Dermis blood vessel endothelial cell (primary cell): Measurements from ENCODE around the gene NEO1. TPM values are rescaled to one million over a fixed set of nuclear protein-coding genes. Genes with fewer than 3 reads are reported as not detected.
"Not testable (repeated sequence)": the region's sequence is repeated elsewhere in the genome, so short reads cannot be mapped to it uniquely, and the experiment has no call there.

ENCODE experiments used
- DNase-seq: peaks from one replicate; pipeline ENCODE4 v3.0.0; 2010
- total RNA-seq: library from RNA; depleted of rRNA; stranded (reverse); fragments of >200 nt; gene quantifications from 2 replicates; pipeline ENCODE4 v1.2.3, GENCODE V29; 2014

The NEO1 gene
- total RNA-seq, 1 donor from 2014 or later: 6.3 TPM

DNA sequence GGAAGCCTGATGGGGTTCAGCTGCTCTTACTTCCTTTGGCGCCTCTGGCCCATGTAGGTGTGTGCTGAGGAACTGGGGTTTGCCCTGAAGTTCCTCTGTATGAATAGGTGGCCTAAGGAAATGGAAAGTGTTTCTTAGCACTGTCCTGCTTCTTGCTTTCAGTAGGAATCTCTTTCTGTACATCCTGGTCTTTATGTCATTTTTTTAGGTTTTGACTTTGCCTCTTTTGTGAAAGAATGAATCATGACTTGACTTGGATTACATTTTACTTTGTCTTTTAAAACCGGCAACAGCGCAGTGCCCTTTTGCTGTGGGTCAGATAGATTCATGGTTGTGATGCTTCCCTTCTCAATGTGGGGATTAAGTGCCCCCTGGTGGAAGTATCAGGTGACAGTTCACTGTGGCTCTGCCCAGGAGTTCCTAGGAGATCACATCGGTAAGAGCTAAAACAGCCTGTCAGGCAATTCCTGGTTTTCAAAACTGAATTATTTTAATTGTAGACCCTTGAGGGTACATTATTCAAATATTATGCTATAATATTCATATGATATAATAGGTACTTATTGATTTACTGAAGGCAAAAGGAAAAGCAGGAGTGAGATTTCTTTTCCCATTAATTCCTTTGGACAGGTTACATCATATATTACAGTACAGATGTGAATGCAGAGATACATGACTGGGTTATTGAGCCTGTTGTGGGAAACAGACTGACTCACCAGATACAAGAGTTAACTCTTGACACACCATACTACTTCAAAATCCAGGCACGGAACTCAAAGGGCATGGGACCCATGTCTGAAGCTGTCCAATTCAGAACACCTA, 221.1 kb downstream of the NEO1 start:
- peak; percentile 70 for DNase-seq

DNA sequence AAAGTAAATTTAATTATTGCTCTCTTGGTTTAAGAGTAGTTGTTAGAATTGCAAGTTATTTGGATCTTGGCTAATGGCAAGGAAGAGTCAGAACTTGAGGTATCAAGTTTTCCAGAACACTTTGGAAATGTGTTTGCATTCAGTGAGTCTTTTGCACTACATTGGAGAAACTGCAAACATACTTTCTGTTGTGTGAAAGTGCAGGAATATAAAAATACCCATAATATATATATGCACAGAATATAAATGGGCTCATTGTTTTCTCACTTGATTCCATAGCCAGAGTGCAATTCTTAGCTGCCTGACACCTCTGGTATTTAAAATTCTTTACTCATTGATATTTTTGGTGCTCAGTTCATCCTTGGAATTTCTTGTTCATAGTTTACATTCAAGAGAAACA, 223.6 kb downstream of the NEO1 start:
- no peak for DNase-seq

DNA sequence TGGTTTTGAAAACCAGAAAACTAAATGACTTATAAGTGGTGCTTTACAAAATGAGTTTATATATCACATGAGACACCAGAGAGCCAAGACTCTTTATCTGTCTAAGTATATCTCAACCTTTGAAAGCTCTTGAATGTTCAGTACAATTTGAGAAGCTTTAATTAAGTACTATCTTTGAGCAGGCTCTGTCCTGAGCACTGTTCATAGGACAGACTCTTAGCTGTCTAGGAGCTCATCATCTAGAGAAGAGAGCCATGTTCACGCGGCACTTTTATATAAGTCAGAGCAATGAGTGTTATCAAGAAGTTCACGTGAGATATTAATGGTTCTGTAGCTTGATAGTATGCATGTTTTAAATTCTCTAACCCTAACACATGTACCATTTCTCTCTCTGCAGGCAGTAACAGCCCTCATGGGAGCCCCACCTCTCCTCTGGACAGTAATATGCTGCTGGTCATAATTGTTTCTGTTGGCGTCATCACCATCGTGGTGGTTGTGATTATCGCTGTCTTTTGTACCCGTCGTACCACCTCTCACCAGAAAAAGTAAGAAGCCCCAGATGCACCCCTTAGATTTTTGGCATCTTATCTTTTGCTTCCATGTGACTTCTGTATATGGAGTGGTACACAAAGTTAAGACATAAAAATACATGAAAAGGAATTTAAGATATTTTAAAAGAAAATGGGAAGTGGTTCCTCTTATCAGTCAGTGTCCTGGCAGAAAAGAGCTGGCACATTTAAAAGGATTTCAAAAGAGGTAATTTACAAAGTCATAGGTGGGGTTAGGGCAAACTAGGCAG, 230.5 kb downstream of the NEO1 start:
- no peak for DNase-seq

DNA sequence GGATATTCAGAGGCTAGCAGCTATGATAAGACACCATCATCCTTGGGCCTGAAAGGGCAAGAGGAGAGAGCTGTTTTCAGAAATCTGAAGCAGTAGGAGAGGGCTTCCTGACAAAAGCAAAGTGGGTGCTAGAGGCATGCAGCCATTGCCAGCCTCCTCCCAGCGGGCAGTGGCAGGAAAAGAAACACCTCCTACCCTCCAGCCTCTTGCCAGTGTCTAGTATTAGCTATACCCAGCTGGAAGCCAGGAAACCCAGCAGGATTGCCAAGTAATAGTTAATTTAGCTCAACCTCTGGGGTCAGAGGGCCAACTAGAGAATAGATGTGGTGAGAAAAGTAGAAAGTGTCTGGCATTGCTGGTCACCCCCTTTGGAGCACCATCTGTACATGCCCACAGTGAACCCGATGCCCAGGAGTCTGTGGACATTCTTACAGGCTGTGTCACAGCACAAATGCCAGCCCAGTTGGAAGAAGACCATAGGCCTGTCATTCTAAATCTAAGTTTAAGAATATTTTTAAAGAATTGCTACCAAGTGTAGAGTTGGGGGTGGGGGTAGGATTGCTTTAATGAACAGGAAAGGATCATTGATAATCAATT, 231.2 kb downstream of the NEO1 start:
- DNase-seq: no peak

DNA sequence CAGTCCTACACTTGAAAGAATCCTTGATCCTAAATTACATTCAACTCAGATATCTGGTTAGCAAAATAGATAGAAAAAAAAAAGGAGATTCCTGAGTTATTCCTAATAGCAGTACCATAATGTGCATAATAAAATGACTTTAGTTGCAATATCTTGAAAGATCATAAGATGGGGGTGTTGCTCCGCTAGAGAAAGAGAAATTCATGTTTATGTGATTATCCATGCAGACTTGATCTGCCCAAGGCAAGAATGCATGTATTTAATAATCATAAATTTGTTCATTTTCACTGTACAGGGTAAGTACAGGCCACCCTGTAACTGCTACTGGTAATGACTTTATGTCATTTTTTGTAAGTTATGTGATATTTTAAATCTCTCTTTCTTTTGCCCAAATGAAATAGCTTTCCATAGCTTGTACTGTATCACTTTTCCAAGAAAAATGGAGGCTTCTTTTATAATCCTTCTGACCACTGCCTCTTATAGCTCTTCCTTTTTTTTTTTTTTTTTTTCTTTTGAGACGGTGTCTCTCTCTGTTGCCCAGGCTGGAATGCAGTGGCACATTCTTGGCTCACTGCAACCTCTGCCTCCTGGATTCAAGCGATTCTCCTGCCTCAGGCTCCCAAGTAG, 231.9 kb downstream of the NEO1 start:
- peak; percentile 27 for DNase-seq

DNA sequence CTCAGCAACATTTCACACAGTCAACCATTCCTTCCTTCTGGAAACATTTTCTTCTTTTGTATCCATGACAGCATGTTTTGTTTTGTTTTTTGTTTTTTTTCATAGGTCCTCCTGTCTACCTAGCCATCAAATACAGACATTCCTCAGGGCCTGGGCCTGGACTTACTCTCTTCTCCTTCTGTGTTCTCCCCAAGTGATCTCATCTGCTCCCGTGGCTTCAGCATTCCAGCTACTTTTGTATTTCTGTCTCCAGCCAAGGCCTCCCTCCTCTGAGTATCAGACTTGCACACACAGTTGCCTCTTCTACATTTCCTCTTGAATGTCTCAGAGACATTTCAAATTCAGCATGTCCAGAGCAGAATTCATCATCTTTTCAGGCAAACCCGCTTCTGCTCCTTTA, 234.0 kb downstream of the NEO1 start:
- no peak for DNase-seq

DNA sequence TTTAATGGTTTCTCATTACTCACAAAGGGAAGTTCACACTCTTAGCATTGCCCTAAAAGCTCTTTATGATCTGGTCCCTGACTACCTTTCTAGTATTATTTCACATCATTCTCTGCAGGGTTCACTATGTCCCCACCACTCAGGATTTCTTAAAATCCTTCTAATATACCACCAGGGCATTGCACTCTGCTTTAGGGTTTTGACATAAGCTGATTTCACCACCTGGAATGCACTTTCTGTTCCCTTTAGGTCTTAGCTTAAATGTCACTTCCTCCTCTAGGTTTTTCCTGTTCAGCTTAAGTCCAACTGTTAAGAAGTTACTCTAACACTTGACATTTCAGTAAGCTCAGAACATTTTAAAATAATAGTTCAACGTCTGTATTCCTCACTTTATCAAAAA, 234.8 kb downstream of the NEO1 start:
- no peak for DNase-seq

DNA sequence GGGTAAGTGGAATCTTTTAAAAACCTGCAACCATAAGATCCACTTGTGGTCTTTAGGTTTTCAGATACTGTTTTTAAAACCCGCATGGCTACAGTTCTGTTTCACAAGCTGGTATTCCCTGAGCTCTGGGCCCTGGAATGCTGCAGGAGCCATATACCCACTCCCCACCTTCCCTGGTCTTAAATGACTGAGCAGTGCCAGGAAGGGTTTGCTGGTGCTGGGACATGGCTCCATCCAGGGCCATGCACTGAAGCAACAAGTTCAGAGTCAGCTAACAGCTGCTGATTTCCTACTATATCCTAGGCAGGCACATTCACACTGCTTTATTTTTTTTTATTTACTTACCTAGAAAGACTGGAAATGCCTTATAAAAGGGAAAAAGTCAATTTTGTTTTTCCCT, 239.2 kb downstream of the NEO1 start:
- no peak for DNase-seq

DNA sequence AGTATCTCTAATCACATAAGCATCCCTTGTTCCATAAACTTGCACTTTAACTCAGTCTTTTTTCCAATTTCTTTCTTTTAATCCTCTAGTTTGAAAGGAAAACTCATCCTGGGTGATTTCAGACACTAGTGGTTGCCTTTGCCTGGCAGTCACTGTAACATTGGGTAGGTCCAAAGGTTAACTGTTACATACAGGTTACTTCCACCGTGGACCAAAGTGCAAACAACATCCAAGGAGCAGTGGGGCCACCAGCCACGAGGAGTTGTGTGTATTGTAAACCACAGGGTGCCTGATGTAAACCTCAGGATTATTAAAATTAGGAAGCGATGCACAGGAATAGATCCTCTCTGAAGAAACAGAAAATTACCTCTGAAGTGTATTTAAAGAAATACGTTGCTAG, 241.5 kb downstream of the NEO1 start:
- no peak for DNase-seq

DNA sequence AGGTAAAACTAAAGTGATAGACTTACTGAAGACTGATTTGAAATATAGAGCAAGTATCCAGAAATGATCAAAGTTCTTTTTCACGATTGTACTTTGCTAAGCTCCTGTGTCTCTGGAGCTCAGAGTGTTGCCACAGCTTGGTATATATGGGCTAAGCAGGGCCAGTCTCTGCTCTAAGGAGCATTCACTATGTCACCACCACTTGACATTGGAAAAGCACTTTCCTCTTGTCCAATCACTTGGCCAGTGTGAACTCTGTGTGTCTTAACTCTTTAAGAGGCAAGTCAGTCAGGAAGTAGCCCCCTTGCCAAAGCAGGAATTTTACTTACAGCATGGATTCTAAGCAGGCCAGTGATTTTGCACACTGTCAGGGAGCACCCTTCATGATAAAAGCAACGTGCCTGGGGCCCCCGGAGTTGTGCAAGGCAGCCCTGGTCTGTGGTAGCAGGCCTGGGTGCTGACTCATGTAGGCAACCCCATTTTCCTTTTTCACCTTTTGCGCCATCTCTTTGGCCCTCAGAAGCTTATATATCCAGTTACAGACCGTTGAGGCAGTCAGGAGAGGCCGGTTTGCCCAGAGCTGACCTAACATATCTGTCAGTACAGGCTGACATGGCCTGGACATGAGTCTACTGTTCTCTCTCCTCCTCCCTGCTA, 243.5 kb downstream of the NEO1 start:
- DNase-seq: no peak

DNA sequence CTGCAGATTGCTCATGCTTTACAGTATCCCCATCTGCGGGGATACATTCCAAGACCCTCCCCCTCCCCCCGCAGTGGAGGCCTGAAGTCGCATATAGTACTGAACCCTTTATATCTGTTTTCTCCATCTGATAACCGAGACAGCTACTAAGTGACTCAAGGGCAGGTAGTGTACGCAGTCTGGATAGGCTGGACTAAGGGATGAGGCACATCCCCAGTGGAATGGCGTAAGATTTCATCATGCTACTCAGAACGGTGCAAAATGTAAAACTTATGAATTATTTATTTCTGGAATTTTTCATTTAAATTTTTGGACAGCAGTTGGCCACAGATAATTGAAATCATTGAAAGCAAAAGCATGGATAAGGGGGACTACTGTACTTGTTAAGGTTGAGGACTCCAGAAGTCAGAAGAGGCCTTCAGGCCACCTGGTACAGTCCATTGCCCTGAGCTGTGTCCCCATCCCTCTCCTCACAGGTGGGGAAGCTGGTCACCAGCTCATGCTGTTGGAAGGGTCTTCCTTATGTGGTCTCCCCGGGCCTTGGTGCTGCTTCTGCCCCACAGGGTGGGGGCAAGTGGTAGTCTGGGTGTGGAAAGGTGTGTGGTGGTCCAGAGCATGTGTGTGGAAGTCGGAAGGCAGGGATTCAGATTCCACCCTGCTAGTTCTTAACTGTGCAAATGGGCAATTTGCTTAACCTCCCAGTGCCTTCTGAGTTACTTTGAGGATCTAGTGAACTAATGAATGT, 244.5 kb downstream of the NEO1 start:
- no peak for DNase-seq

DNA sequence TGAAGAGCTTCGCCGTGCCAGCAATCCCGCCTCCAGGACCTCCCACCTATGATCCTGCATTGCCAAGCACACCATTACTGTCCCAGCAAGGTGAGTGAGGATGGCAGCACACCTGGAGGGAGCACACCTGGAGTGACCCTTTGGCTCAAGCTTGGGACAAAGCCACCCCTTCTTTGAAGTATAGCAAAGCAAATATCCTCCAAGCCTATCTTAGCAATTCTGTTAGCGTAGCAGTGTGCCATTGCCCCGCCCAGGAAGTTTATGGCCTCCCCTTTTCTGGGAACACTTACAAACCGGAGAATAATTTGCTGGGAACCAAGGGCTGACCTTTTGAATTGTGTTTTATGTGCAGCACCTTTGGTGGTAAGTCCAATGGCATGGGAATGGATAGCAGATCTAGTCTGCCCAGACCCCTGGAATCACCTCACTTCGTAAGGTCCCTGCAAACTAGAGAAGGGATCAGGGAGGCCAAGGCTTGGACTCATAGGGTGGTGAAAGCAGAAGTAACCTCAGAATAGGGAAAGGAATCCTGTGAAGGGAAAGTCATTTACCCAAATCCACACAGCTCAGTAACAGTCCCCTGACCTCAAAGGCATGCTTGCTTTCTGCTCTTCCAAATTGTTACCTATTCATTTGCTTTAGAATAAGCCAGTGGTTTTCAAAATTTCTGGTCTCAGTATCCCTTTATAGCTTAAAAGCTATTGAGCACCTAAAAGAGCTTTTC, 246.4 kb downstream of the NEO1 start:
- no peak for DNase-seq

DNA sequence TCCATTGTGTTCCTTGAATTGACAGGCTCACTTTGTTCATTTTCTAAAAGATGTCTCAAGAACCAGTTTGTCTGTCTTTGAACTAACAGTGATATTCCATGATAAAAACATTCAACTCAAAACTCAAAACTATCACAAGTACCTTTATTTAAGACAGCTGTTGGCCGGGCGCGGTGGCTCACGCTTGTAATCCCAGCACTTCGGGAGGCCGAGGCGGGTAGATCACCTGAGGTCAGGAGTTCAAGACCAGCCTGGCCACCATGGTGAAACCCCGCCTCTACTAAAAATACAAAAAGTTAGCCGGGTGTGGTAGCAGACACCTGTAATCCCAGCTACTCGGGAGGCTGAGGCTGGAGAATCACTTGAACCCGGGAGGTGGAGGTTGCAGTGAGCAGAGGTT, 248.0 kb downstream of the NEO1 start:
- DNase-seq: not testable (repeated sequence)

DNA sequence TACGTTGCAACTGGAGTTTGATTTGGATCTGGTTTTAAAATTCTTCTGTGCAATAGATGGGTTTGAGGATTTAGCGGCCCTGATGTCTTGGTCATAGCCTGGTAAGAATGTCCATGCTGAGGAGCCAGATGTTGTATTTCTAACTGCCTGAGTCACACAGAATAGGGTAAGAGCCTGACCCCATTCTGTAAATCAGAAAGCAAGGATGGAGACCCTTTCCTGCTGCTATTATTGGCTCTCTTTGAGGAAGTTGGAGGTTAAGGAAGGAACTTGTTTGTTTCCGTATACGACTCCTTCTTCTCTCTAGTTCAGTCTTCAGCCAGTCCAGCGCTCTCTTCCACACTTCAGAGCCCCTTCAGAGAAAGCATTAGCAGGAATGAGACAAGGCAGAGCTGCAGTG, 251.4 kb downstream of the NEO1 start:
- DNase-seq: no peak

DNA sequence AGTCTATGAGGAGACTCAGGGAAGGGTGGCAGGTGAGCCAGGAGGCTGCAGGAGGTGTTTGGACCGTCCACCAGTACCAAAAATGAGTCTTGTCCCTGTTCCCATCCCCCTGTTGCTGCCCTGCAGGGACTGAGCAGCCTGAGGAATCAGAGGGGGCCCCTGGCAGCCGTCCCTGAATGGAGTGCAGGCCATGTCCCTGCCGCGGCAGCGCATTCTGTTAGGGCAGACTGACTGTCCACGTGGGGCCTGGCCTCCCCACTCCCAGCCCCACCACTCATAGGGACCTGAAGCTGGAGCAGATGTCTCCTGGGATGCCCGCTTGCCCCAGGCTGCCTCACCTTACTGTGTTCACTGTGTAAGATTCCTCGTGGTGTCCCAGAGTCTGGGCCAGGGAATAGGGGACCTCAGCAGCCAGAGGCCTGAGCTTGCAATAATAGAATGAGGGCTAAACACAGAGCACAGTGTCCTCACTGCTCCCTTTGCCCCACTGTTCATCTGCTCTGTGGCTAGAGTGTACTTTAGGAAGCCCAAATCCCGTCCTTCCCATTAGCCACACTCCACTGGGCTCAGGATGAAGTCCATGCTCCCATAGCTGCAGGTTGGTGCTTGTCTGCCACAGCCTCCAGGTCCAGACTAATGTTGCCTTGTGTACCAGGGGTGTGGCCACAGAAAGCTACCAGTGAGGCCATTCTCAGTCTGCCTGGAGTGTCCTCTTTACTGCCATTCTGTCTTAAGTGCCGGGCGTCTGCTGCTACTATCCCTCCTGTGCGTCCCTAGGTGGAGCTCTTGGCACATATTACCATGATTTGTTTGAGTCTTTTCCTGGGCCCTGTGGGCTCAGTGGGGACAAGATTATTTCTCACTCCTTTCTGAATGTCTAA, 253.3 kb downstream of the NEO1 start:
- DNase-seq: peak; percentile 67

DNA sequence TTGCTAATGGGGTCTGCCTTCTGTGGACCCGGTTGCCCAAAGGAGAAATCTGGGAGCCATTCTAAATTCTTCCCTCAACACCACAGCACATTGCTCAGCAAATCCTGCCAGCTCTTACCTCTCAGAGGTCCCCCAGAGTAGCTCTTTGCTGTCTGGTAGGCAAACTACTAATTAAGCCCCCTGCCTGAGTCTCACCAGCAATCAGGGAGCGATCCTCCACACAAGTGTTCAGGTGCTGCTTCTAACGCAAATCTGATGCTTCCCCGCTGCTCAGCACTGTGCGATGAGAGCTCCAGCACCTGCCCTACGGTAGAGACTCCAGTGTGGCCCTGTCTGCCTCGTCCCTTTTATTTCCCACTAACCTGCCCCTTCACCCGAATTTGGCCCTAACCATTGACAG, 256.0 kb downstream of the NEO1 start:
- no peak for DNase-seq

DNA sequence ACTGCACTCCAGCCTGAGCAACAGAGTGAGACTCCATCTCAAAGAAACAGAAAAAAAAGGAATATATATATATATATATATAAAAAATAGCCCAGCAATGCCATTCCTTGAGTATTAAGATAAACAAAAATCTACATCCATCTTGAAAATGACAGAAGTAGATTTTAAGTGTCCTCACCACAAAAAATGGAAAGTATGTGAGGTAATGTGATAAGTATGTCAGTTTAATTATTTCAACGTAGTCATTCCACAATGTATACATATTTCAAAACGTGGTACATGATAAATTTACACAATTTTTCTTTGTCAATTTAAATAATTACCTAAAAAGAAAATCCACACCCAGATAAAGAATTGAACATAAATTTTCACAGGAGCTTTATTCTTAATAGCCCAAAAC, 261.6 kb downstream of the NEO1 start:
- no peak for DNase-seq

DNA sequence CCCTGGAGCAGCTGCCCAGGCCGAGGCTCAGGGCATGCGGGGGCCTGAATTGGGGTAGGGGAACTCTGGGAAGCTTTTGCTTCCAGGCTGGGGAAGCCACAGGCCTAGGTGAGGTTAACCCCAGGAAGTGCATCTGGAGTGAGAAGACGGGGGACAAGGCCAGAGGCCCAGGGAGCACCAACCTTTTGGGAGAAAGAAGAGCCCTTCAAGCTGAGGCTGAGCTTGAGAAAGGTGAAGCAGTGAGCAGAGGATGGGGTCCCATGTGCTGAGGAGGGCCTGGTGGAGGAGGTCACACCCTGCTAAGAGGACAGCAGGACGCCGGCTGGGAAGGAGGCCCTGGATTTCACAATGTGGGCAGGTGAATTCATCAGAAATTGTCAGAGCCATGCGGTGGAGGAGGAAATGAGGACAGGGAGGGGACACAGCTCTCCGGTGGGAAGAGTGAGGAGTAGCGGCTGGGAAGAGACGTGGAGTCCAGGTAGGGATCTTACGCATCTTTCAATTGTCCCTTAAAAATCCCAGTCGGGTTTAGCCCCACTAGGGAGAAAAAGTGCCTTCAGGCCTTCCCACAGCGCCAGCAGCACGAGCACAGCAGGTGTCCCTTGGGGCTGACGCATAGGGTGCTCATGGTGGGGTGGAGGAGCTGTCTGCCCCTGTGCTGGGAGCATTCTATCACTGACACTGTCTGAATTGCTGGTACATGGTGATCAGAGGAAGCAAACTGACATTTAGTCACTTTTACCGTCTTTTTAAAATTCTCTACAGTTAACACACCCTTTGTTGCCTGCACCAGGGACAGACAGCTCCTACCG, 265.6 kb downstream of the NEO1 start:
- DNase-seq: no peak
